ENCODE data around the gene ATP2C2. TPM values are rescaled to one million over a fixed set of nuclear protein-coding genes. Genes with fewer than 3 reads are reported as not detected.

Gene ATP2C2
- total RNA-seq, 1 experiment from 2014 or later, result 20.3 TPM

DNA sequence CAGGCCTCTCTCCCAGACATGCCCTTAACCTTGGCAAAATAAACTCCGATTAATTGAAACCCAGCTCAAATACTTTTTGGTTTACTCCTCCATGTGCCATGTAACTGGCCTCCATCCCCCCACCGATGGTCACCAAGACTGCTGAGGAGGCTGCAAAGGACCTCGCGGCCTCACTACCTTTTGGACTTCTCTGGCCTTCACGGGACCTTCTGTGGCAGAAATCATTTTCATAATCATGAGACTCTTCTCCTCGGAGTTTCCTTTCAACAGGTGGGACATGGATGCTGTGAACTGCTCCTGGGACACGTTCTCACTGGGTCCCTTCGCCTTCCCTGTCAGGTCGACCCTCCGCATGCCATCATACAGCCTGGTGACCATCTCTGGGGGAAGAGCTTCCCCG is 127.2 kb downstream of the ATP2C2 start:
- POLR2A ChIA-PET, result no interaction called here
- Histone ChIP-seq H3K9me2 (ENCODE audit: insufficient read depth) (no peaks in the 10 kb centered on the region), H3K27me3 (ENCODE audit: insufficient read depth, low read length) (no peaks in the 10 kb centered on the region), H3K9ac (ENCODE audit: low read length) (no peak overlapping the region), H3K4me2 (ENCODE audit: low read length) (no peak overlapping the region), H3K9me3 (ENCODE audit: control insufficient read depth in 1 of 2, insufficient read depth in 1 of 2, low read depth in 1 of 2, low read length in 2 of 2) (no peaks in the 10 kb centered on the region), H3K36me3 (ENCODE audit: control insufficient read depth in 1 of 2, insufficient read depth in 2 of 2, low read length in 2 of 2) (peaks cover 40 to 55% of the 10 kb centered on the region in 2 experiments), H2AFZ (ENCODE audit: low read depth, low read length, poor library complexity, severe bottlenecking) (no peak overlapping the region), H3K4me1 (ENCODE audit: control insufficient read depth in 1 of 2, insufficient read depth in 2 of 2, low read length in 2 of 2) (peaks cover 16 to 22% of the 10 kb centered on the region in 2 experiments), H4K20me1 (ENCODE audit: insufficient read depth) (no peaks in the 10 kb centered on the region), H3K4me3 (replicated peaks in 1 of 2; ENCODE audit: low read depth in 1 of 2, low read length in 2 of 2) (no peak overlapping the region), H3K27ac (ENCODE audit: low read depth, low read length) (no peak overlapping the region), H3K79me2 (ENCODE audit: insufficient read depth, low read length) (peaks cover 12% of the 10 kb centered on the region; the same call in 1 of the 2 replicates)
- no peak for TF ChIP-seq FOSL1 (IDR thresholded peaks at IDR 0.05; ENCODE audit: low read depth)
- TF ChIP-seq JUND (IDR thresholded peaks at IDR 0.05), result no peak
- TF ChIP-seq, protein P1, sequence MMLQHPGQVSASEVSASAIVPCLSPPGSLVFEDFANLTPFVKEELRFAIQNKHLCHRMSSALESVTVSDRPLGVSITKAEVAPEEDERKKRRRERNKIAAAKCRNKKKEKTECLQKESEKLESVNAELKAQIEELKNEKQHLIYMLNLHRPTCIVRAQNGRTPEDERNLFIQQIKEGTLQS (IDR thresholded peaks at IDR 0.05), result no peak
- no TSS peak for BruUV-seq (replicated peaks)
- ATAC-seq (no peak), DNase-seq (ENCODE audit: low read depth, low spot score) (no peak)
- RAD21 ChIA-PET (ENCODE audit: low non-redundant PET in 1 of 2, low total read pairs in 2 of 2, uncharacterized antibody in 2 of 2, unreplicated experiment in 2 of 2), result no interaction called here
- CTCF ChIA-PET, result no interaction called here
- intact Hi-C loops (cut with micrococcal nuclease), result no loop called here

DNA sequence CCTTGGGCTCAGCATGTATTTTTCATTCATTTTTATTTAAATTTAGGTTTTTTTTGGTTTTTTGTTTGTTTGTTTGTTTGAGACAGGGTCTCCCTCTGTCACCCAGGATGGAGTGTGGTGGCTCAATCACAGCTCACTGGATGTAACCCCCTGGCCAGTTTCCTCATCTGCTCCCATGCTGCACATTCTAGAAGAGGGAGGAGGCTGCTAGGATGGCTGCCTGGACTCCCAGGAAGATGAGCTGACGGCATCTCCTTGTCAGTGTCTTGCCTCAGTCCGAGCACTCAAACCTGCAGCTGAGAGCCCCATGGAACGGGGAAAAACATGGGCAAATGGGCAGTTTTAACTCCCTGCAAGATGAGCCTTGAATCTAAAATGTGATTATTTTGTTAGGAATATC is 128.7 kb downstream of the ATP2C2 start:
- no peak overlapping the region for H3K9ac ChIP-seq (ENCODE audit: low read length)
- no peaks in the 10 kb centered on the region for H4K20me1 ChIP-seq (ENCODE audit: insufficient read depth)
- no peak overlapping the region for H3K4me2 ChIP-seq (ENCODE audit: low read length)
- TF ChIP-seq YY1 (IDR thresholded peaks at IDR 0.05; ENCODE audit: extremely low read depth, insufficient replicate concordance, low read depth, low read length) (no peak), EGR1 (IDR thresholded peaks at IDR 0.05; ENCODE audit: low read depth) (no peak), ZNF274 (IDR thresholded peaks at IDR 0.05; ENCODE audit: low read depth, low read length) (no peak)
- H3K4me3 ChIP-seq (replicated peaks in 1 of 2; ENCODE audit: low read depth in 1 of 2, low read length in 2 of 2), result no peak overlapping the region
- POLR2A ChIA-PET, result no interaction called here
- no TSS peak for BruUV-seq (replicated peaks)
- CTCF ChIA-PET, result interaction anchor here (1.1 to 1.3 kb wide), 2 partner anchors 9 to 310 kb away, joined by 3 to 4 read pairs; partner anchors contain the start of gene TAF1C
- no peaks in the 10 kb centered on the region for H3K9me2 ChIP-seq (ENCODE audit: insufficient read depth)
- H3K36me3 ChIP-seq (ENCODE audit: control insufficient read depth in 1 of 2, insufficient read depth in 2 of 2, low read length in 2 of 2), result peaks cover 38 to 55% of the 10 kb centered on the region in 2 experiments
- RAD21 ChIA-PET (ENCODE audit: low non-redundant PET in 1 of 2, low total read pairs in 2 of 2, uncharacterized antibody in 2 of 2, unreplicated experiment in 2 of 2), result no interaction called here
- no peak overlapping the region for H2AFZ ChIP-seq (ENCODE audit: low read depth, low read length, poor library complexity, severe bottlenecking)
- peaks cover 31 to 37% of the 10 kb centered on the region in 2 experiments for H3K4me1 ChIP-seq (ENCODE audit: control insufficient read depth in 1 of 2, insufficient read depth in 2 of 2, low read length in 2 of 2)
- H3K79me2 ChIP-seq (ENCODE audit: insufficient read depth, low read length), result peaks cover 14% of the 10 kb centered on the region; the same call in 1 of the 2 replicates
- no peaks in the 10 kb centered on the region for H3K9me3 ChIP-seq (ENCODE audit: control insufficient read depth in 1 of 2, insufficient read depth in 1 of 2, low read depth in 1 of 2, low read length in 2 of 2)
- intact Hi-C loops (cut with micrococcal nuclease), result no loop called here
- no peak for DNase-seq (ENCODE audit: low read depth, low spot score)
- no peak for ATAC-seq
- no peak overlapping the region for H3K27ac ChIP-seq (ENCODE audit: low read depth, low read length)
- no peaks in the 10 kb centered on the region for H3K27me3 ChIP-seq (ENCODE audit: insufficient read depth, low read length)

Data from HCT116 (cell line).